Measurements from ENCODE around the gene TCEANC2.

GRCh38 chr1:54121482-54122134 is 68.2 kb downstream of the TCEANC2 start:
- TF ChIP-seq CTCF (IDR thresholded peaks at IDR 0.05; ENCODE audit: low read depth, low read length) (peak; percentile 58), EZH2phosphoT487 (IDR thresholded peaks at IDR 0.05; ENCODE audit: low read depth) (no peak)
